AG09319 (cell line): ENCODE measurements around the gene CCDC175.

Source experiments
- DNase-seq: peaks from one replicate; pipeline ENCODE4 v3.0.0-alpha.2; 2010; ENCODE audit warnings: low read depth; ENCODE audit errors: extremely low read depth
- TF ChIP-seq, protein P1 (sequence below): IDR thresholded peaks from 2 replicates; pipeline ENCODE4 v1.5.1; 2011; ENCODE audit warnings: low read depth, mild to moderate bottlenecking, inconsistent platforms, low read length, moderate library complexity

The CCDC175 gene

DNA sequence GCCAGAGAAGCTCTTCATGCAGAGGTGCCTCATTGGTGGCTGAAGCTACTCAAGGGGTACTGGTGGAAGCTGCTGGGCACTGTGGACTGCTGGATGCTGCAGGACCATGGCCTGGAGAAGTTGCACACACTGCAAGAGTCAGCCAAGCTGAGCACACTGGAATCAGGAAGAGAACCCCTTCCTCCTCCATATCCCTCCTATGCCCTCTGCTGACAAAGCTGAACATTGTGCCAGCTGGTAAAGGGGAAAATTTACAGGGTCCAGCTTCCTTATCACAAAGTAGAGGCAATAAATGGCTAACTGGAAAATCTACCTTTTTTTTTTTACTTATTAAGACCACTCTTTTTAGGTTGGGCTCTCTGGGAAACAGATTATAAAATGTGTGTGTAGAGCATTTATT lies 6.5 kb downstream of the CCDC175 start:
- TF ChIP-seq, protein P1, sequence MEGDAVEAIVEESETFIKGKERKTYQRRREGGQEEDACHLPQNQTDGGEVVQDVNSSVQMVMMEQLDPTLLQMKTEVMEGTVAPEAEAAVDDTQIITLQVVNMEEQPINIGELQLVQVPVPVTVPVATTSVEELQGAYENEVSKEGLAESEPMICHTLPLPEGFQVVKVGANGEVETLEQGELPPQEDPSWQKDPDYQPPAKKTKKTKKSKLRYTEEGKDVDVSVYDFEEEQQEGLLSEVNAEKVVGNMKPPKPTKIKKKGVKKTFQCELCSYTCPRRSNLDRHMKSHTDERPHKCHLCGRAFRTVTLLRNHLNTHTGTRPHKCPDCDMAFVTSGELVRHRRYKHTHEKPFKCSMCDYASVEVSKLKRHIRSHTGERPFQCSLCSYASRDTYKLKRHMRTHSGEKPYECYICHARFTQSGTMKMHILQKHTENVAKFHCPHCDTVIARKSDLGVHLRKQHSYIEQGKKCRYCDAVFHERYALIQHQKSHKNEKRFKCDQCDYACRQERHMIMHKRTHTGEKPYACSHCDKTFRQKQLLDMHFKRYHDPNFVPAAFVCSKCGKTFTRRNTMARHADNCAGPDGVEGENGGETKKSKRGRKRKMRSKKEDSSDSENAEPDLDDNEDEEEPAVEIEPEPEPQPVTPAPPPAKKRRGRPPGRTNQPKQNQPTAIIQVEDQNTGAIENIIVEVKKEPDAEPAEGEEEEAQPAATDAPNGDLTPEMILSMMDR = no peak; the same call in none of the 2 replicates
- DNase-seq = no peak

DNA sequence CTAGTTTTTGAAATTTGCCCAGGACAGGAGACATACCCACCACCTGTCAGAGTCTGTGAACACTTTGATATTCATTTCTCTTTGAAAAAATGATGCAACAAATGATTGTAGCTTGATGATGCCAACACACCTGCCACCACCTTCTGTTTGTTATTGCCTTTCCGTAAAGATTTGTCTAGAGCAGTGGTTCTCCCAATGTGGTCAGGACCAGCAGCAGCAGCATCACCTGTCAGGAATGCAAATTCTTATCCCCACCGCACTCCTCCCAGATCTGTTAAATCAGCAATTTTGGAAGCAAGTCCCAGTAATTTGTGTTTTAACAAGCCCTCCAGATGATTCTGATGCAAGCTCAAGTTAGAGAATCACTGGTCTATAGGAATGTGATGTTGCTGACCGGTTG lies 9.9 kb downstream of the CCDC175 start:
- TF ChIP-seq, protein P1 = no peak
- DNase-seq = no peak

DNA sequence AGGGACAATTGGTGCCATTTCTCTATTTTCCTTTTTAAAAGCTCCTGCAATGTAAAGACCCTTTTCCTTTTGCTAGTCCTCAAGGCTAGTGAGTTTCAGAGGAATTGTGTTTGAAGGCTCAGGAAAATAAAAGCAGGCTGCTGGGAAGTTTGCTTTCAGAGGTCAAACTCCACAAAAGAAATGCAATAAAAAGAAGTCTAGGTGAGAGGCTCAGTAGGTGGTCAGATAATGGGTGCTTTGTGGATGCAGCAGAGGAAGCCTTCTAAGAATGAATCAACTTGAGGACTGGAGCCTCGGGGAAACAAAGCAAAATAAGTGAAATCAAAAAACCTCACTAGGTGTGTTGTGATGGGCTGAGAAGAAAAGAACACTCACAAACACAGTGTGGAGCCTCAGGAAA lies 10.3 kb downstream of the CCDC175 start:
- no peak for DNase-seq
- TF ChIP-seq, protein P1 = no peak

DNA sequence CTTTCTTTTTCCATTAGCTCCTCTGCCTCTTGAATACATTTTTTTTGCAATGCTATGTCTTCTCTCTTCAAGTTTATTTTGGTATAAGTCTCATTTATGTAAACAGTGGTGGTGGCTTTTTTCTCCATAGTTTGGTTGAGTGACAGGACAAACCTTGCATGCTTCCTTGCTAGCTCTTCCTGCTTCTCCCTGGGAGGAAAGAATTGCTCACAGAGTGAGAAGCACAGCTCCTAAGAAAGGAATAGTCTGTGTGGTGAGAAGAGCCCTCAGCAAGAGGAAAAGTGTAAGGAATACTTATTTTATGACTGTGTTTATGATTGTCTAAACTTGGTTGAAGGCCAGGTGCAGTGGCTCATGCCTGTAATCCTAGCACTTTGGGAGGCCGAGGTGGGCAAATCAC lies 11.5 kb downstream of the CCDC175 start:
- no peak for DNase-seq

DNA sequence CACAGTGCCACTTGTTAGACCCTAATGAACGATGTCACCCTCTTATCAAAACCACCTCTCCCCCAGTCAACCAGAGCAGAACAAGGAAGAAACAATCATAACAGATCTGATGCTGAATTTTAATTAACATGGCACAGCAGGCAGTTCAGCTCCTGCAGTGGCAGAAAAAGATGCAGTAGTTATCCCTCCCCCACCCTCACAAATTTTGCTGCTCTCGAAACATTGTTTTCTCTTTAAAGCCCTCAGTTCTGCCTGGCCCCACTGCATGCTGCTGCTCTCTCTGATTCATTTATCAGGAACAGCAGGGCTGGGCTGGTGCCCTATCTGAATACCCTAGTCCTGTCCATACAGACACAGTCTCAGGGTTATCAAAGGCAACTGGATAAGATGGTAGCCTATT lies 12.2 kb downstream of the CCDC175 start:
- TF ChIP-seq, protein P1 = no peak
- no peak for DNase-seq

More for the DNA sequence above, 11.5 kb downstream of the CCDC175 start:
- TF ChIP-seq, protein P1 = no peak

DNA sequence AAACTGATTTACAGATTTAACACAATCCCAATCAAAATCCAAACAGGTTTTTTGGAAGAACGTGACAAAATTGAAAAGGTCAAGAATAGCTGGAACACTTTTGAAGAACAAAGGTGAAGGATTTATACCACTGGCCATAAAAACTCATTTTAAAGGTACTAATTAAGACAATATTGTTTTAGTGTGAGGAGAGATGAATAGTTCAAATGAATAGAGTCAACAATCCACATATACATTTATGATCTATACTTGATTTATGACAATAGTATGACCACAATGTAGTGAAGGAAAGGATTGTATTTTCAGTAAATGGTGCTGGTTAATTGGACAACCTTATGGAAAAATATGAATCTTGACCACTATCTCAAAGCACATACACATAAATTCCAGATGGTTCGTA lies 29.3 kb downstream of the CCDC175 start:
- DNase-seq = no peak
- TF ChIP-seq, protein P1 = no peak

DNA sequence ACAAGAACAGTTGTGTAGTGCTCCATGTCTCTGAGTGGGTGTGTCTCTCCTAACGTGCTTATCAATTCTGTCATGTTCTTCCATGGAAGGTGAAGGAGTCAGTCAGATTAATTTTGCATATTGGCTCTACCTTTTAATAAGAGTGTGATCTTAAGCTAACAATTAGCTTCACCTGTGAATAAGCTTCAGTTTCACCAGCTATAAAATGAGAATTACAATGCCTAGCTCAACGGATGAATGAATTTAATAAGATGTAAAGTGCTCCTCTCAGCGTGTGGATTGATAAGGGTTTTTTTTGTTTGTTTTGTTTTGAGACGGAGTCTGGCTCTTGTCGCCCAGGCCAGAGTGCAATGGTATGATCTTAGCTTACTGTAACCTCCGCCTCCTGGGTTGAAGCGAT lies 32.7 kb downstream of the CCDC175 start:
- no peak for DNase-seq

More for the DNA sequence above, 32.7 kb downstream of the CCDC175 start:
- TF ChIP-seq, protein P1 = no peak
